ENCODE results near the gene FRMD4A. TPM values are rescaled to one million over a fixed set of nuclear protein-coding genes. Genes with fewer than 3 reads are reported as not detected.

The FRMD4A gene
- total and polyA plus RNA-seq, 8 donors = 6.9 to 25.3 (median 11.3) TPM

GRCh38 chr10:13946209-13946460 is 384.6 kb downstream of the FRMD4A start:
- Histone ChIP-seq H3K4me1 (peaks cover 4 to 19% (median 9%) of the 10 kb centered on the region in 4 donors), H3K4me3 (no peak overlapping the region), H3K9me3 (no peaks in the 10 kb centered on the region), H3K27ac (peak overlapping the region in 1 of 5 donors; percentile 19), H3K36me3 (no peaks in the 10 kb centered on the region), H3K27me3 (no peaks in the 10 kb centered on the region)
- TF ChIP-seq EP300 (IDR thresholded peaks at IDR 0.05) (no peak), POLR2AphosphoS5 (IDR thresholded peaks at IDR 0.05) (no peak), CTCF (IDR thresholded peaks at IDR 0.05) (no peak), POLR2A (IDR thresholded peaks at IDR 0.05) (no peak)
- WGBS, 5 donors = 63 to 75% (median 65%) methylated on average over 5 of the region's 5 CpGs
- intact Hi-C loops (cut with DNase I; ENCODE audit: low total_unique reads) = no loop called here
- no peak for DNase-seq

- H3K9me3 ChIP-seq = no peaks in the 10 kb centered on the region
- no peak overlapping the region for H3K4me3 ChIP-seq
- WGBS, 5 donors = 63 to 67% (median 64%) methylated on average over 8 of the region's 8 CpGs
- no peaks in the 10 kb centered on the region for H3K27me3 ChIP-seq
- no peaks in the 10 kb centered on the region for H3K36me3 ChIP-seq
- no peak for TF ChIP-seq POLR2A (IDR thresholded peaks at IDR 0.05)
- peak in 1 of 3 donors; percentile 34 for TF ChIP-seq POLR2AphosphoS5 (IDR thresholded peaks at IDR 0.05)
- H3K4me1 ChIP-seq = peaks cover 4 to 19% (median 9%) of the 10 kb centered on the region in 4 donors
- H3K27ac ChIP-seq = peak overlapping the region in 1 of 5 donors; percentile 19
- intact Hi-C loops (cut with DNase I; ENCODE audit: low total_unique reads) = no loop called here
- peak in 1 of 2 donors; percentile 85 for DNase-seq
These were observed 385.1 kb downstream of the FRMD4A start for GRCh38 chr10:13945390-13946208.

- peak in 1 of 2 donors; percentile 18 for DNase-seq
- Histone ChIP-seq H3K4me1 (peaks cover 4 to 19% (median 9%) of the 10 kb centered on the region in 4 donors), H3K9me3 (no peaks in the 10 kb centered on the region), H3K27me3 (no peaks in the 10 kb centered on the region), H3K27ac (no peak overlapping the region), H3K4me3 (no peak overlapping the region), H3K36me3 (no peaks in the 10 kb centered on the region)
- WGBS, 5 donors = 84 to 92% (median 86%) methylated on average over 5 of the region's 5 CpGs
- TF ChIP-seq CTCF (IDR thresholded peaks at IDR 0.05) = no peak
- no peak for TF ChIP-seq EP300 (IDR thresholded peaks at IDR 0.05)
- TF ChIP-seq POLR2A (IDR thresholded peaks at IDR 0.05) = no peak
- no peak for TF ChIP-seq POLR2AphosphoS5 (IDR thresholded peaks at IDR 0.05)
- intact Hi-C loops (cut with DNase I; ENCODE audit: low total_unique reads) = no loop called here
These were observed 385.9 kb downstream of the FRMD4A start for GRCh38 chr10:13944823-13945222.

- Histone ChIP-seq H3K4me1 (peaks cover 4 to 21% (median 12%) of the 10 kb centered on the region in 4 donors), H3K27ac (no peak overlapping the region), H3K27me3 (no peaks in the 10 kb centered on the region), H3K4me3 (no peak overlapping the region), H3K9me3 (no peaks in the 10 kb centered on the region), H3K36me3 (no peaks in the 10 kb centered on the region)
- intact Hi-C loops (cut with DNase I; ENCODE audit: low total_unique reads) = no loop called here
- no peak for DNase-seq
- TF ChIP-seq EP300 (IDR thresholded peaks at IDR 0.05) (no peak), POLR2A (IDR thresholded peaks at IDR 0.05) (no peak), POLR2AphosphoS5 (IDR thresholded peaks at IDR 0.05) (no peak), CTCF (IDR thresholded peaks at IDR 0.05) (no peak)
- WGBS, 5 donors = 78 to 87% (median 82%) methylated on average over 8 of the region's 8 CpGs
These were observed 386.9 kb downstream of the FRMD4A start for GRCh38 chr10:13943735-13944398.

Data from stomach (tissue), 9 donors.